Pancreas (tissue), 10 donors: ENCODE data around the gene SLC6A16. TPM values are rescaled to one million over a fixed set of nuclear protein-coding genes. Genes with fewer than 3 reads are reported as not detected.
A peak's percentile ranks its signal among the peaks of the same experiment; 100 is the strongest.

Experiments used
- ATAC-seq, 4 donors: fragments of 200-7000 bp; cut with Tn5 transposase; one replicate each; pipeline versions ENCODE4 v1.8.0 to v1.9.1; 2020; ENCODE audit warnings: mild to moderate bottlenecking in 4 of 4, moderate library complexity in 4 of 4
- DNase-seq, 6 donors: peaks; one replicate each; pipeline ENCODE4 v3.0.0-alpha.2; 2020
- FAIRE-seq: peaks from 2 replicates; lab custom pipeline; 2012; peaks lifted over from hg19 to GRCh38; lab: Jason Lieb, UNC
- H3K27ac ChIP-seq, 4 donors: fragments of 200-600 bp; sonication (generic); 1 replicate in 3 of 4; 2 replicates in 1 of 4; pipeline versions ENCODE4 v1.5.0 to v1.8.0; 2020
- H3K27me3 ChIP-seq, 4 donors: fragments of 200-600 bp; one replicate each; pipeline ENCODE4 v1.8.0; 2021
- H3K36me3 ChIP-seq, 3 donors: fragments of 200-600 bp; sonication (generic) in 1 of 3; one replicate each; pipeline versions ENCODE4 v1.5.0 to v1.8.0; 2020 to 2021
- H3K4me1 ChIP-seq, 3 donors: fragments of 200-600 bp; one replicate each; pipeline ENCODE4 v1.8.0; 2021
- H3K4me3 ChIP-seq, 4 donors: fragments of 200-600 bp; sonication (generic) in 2 of 4; one replicate each; pipeline versions ENCODE4 v1.5.0 to v1.8.0; 2020 to 2021
- H3K9me3 ChIP-seq, 4 donors: fragments of 200-600 bp; one replicate each; pipeline ENCODE4 v1.8.0; 2021
- CTCF ChIP-seq, 4 donors: fragments of 200-600 bp; sonication (generic) in 3 of 4; IDR thresholded peaks; one replicate each; pipeline versions ENCODE4 v1.5.0 to v1.8.0; 2021; ENCODE audit warnings: antibody characterized with exemption in 4 of 4
- WGBS, 2 donors: extraction: QIAGEN DNeasy Blood & Tissue Kit; methylation state at CpG; one replicate each; pipeline ENCODE4 v1.1.7; 2013; 5-methylcytosine and 5-hydroxymethylcytosine counted together
- intact Hi-C, 3 donors: fragments of 100-400 bp; cut with DNase I; formaldehyde crosslinking; loops; one replicate each; pipeline versions ENCODE4 v1.11.1 to v1.14.2; 2022
- polyA plus RNA-seq, 2 donors: library from polyadenylated mRNA; stranded (reverse); fragments of 200-250 nt; gene quantifications; one replicate each; pipeline ENCODE4 v1.2.3, GENCODE V29; 2013
- total RNA-seq, 6 donors: library from RNA; stranded (reverse); fragmentation: NEBNext Ultra II Directional in 4 of 6; extraction: Animal tissue kit (Norgen Biotek cat#: 25700) in 4 of 6; gene quantifications; one replicate each; pipeline versions ENCODE4 v1.2.1 to v1.2.4, GENCODE V29; 2021 to 2023
- donor health status: healthy with polysubstance abuse.
- donor health status: DM: no; HTN: no; CAD: no; lungs with moderate emphysema.
- donor health status: DM: no; HTN: no; CAD: no.
- donor health status: control.
- donor health status: control.
- donor health status: Bipolar disorder and iron deficiency.
- donor health status: DM: yes; HTN: yes; CAD: no.
- donor health status: DM: no; HTN: no; CAD: no.
- donor health status: DM: no; HTN: no; CAD: no.
- donor health status: DM: yes; HTN: yes; CAD: no.

Gene SLC6A16
- total and polyA plus RNA-seq, 8 donors = 1.5 to 5.9 (median 3.2) TPM

GRCh38 chr19:49338691-49339300 lies 13.8 kb upstream of the SLC6A16 start:
- Histone ChIP-seq H3K27me3 (no peaks in the 10 kb centered on the region), H3K4me1 (peaks cover 0 to 6% (median 0%) of the 10 kb centered on the region in 3 donors), H3K9me3 (no peaks in the 10 kb centered on the region), H3K27ac (peak overlapping the region; percentile 91 to 95 (median 94)), H3K36me3 (peaks cover 0 to 17% (median 0%) of the 10 kb centered on the region in 3 donors), H3K4me3 (peak overlapping the region; percentile 21 to 47 (median 30))
- peak; percentile 93 to 98 (median 97) for DNase-seq
- intact Hi-C loops = no loop called here
- no peak for TF ChIP-seq CTCF (IDR thresholded peaks at IDR 0.05)
- no peak for FAIRE-seq
- whole genome bisulfite sequencing, 2 donors = 4 to 10% methylated on average over 30 of the region's 30 CpGs
- peak; percentile 77 to 85 (median 80) for ATAC-seq

- Histone ChIP-seq H3K9me3 (no peaks in the 10 kb centered on the region), H3K27me3 (no peaks in the 10 kb centered on the region), H3K4me1 (peaks cover 0 to 6% (median 0%) of the 10 kb centered on the region in 3 donors), H3K36me3 (peaks cover 0 to 13% (median 0%) of the 10 kb centered on the region in 3 donors), H3K27ac (no peak overlapping the region), H3K4me3 (peak overlapping the region in 2 of 4 donors; percentile 39 to 47)
- FAIRE-seq (no peak), DNase-seq (peak; percentile 31 to 83 (median 53)), ATAC-seq (no peak)
- no peak for TF ChIP-seq CTCF (IDR thresholded peaks at IDR 0.05)
- 47 to 51% methylated on average over 32 to 34 of the region's 34 CpGs for WGBS, 2 donors
- intact Hi-C loops = no loop called here
Measured at GRCh38 chr19:49338023-49338677, 13.2 kb upstream of the SLC6A16 start.

GRCh38 chr19:49337267-49338022 lies 12.5 kb upstream of the SLC6A16 start:
- DNase-seq (no peak), ATAC-seq (no peak), FAIRE-seq (no peak)
- WGBS, 2 donors = 83 to 87% methylated on average over 19 of the region's 19 CpGs
- Histone ChIP-seq H3K36me3 (peaks cover 0 to 6% (median 0%) of the 10 kb centered on the region in 3 donors), H3K4me3 (no peak overlapping the region), H3K9me3 (no peaks in the 10 kb centered on the region), H3K27ac (no peak overlapping the region), H3K4me1 (peaks cover 0 to 6% (median 0%) of the 10 kb centered on the region in 3 donors), H3K27me3 (no peaks in the 10 kb centered on the region)
- TF ChIP-seq CTCF (IDR thresholded peaks at IDR 0.05) = no peak
- intact Hi-C loops = no loop called here

- ATAC-seq = no peak
Measured at GRCh38 chr19:49336482-49337266, 11.7 kb upstream of the SLC6A16 start.

More at GRCh38 chr19:49336482-49337266, 11.7 kb upstream of the SLC6A16 start:
- Histone ChIP-seq H3K27me3 (no peaks in the 10 kb centered on the region), H3K4me1 (peaks cover 0 to 6% (median 0%) of the 10 kb centered on the region in 3 donors), H3K4me3 (no peak overlapping the region), H3K9me3 (no peaks in the 10 kb centered on the region), H3K27ac (no peak overlapping the region), H3K36me3 (peaks cover 0 to 2% (median 0%) of the 10 kb centered on the region in 3 donors)
- DNase-seq = peak in 2 of 6 donors; percentile 19 to 51
- FAIRE-seq = no peak
- intact Hi-C loops = no loop called here
- WGBS, 2 donors = 92% methylated on average over 10 of the region's 10 CpGs
- TF ChIP-seq CTCF (IDR thresholded peaks at IDR 0.05) = no peak
